ENCODE measurements around the gene MS4A4E.
"Not testable (repeated sequence)": the region's sequence is repeated elsewhere in the genome, so short reads cannot be mapped to it uniquely, and the experiment has no call there.

The MS4A4E gene

GRCh38 chr11:60242740-60243239, at the start of gene MS4A4E:
Gene MS4A4E (minus strand): TSS chr11:60243137. CDS start chr11:60230055, 13,082 bp downstream.
- in situ Hi-C loops (cut with MboI; ENCODE audit: low sequenced_read_pairs): no loop called here
- H3K4me3 ChIP-seq: no peak within 1 kb of the TSS
- H3K36me3 ChIP-seq (replicated peaks): no peaks in the 10 kb centered on the region
- no peaks in the 10 kb centered on the region for H3K4me1 ChIP-seq
- H3K27me3 ChIP-seq (ENCODE audit: low read depth): 0 out of 2 replicates have a peak, but pooled peaks cover 3% of the 10 kb centered on the region
- H3K9me3 ChIP-seq: no peaks in the 10 kb centered on the region
- no peak for DNase-seq (ENCODE audit: low spot score in 2 of 2)

- Histone ChIP-seq H3K4me1 (no peaks in the 10 kb centered on the region), H3K9me3 (no peaks in the 10 kb centered on the region), H3K27me3 (ENCODE audit: low read depth) (no peaks in the 10 kb centered on the region), H3K4me3 (no peak overlapping the region), H3K36me3 (replicated peaks) (no peaks in the 10 kb centered on the region)
- in situ Hi-C loops (cut with MboI; ENCODE audit: low sequenced_read_pairs): no loop called here
- DNase-seq (ENCODE audit: low spot score in 2 of 2): no peak
These were observed 49.2 kb upstream of the MS4A4E start for GRCh38 chr11:60292145-60292544.

- H3K9me3 ChIP-seq: no peaks in the 10 kb centered on the region
- DNase-seq (ENCODE audit: low spot score in 2 of 2): no peak
- H3K27me3 ChIP-seq (ENCODE audit: low read depth): no peaks in the 10 kb centered on the region
- no peaks in the 10 kb centered on the region; the same call in 1 of the 2 replicates for H3K4me1 ChIP-seq
- no peaks in the 10 kb centered on the region for H3K36me3 ChIP-seq (replicated peaks)
- no peak overlapping the region for H3K4me3 ChIP-seq
- in situ Hi-C loops (cut with MboI; ENCODE audit: low sequenced_read_pairs): no loop called here
These were observed 45.6 kb upstream of the MS4A4E start for GRCh38 chr11:60288531-60288930.

GRCh38 chr11:60285411-60286126, 42.6 kb upstream of the MS4A4E start:
- H3K4me3 ChIP-seq; in situ Hi-C loops (cut with MboI; ENCODE audit: low sequenced_read_pairs); H3K4me1 ChIP-seq; H3K9me3 ChIP-seq; H3K36me3 ChIP-seq (replicated peaks); H3K27me3 ChIP-seq (ENCODE audit: low read depth): not testable (repeated sequence)
- DNase-seq (ENCODE audit: low spot score in 2 of 2): peak in 1 of 2 experiments; percentile 31

- Histone ChIP-seq H3K27me3 (ENCODE audit: low read depth) (no peaks in the 10 kb centered on the region), H3K9me3 (no peaks in the 10 kb centered on the region), H3K4me3 (no peak overlapping the region), H3K4me1 (no peaks in the 10 kb centered on the region; the same call in 1 of the 2 replicates), H3K36me3 (replicated peaks) (no peaks in the 10 kb centered on the region)
- in situ Hi-C loops (cut with MboI; ENCODE audit: low sequenced_read_pairs): no loop called here
- DNase-seq (ENCODE audit: low spot score in 2 of 2): no peak
These were observed 39.3 kb upstream of the MS4A4E start for GRCh38 chr11:60282286-60282685.

GRCh38 chr11:60281485-60281884, 38.5 kb upstream of the MS4A4E start:
- Histone ChIP-seq H3K36me3 (replicated peaks) (no peaks in the 10 kb centered on the region), H3K27me3 (ENCODE audit: low read depth) (no peaks in the 10 kb centered on the region), H3K4me3 (no peak overlapping the region), H3K4me1 (no peaks in the 10 kb centered on the region; the same call in 1 of the 2 replicates), H3K9me3 (no peaks in the 10 kb centered on the region)
- DNase-seq (ENCODE audit: low spot score in 2 of 2): no peak
- in situ Hi-C loops (cut with MboI; ENCODE audit: low sequenced_read_pairs): no loop called here

GRCh38 chr11:60280412-60280811, 37.5 kb upstream of the MS4A4E start, which contains the start of gene MS4A4A:
Gene MS4A4A (plus strand): TSS chr11:60280666. CDS start chr11:60280676, 10 bp downstream.
- in situ Hi-C loops (cut with MboI; ENCODE audit: low sequenced_read_pairs): no loop called here
- Histone ChIP-seq H3K9me3 (no peaks in the 10 kb centered on the region), H3K4me1 (peaks cover 10% of the 10 kb centered on the region), H3K36me3 (replicated peaks) (no peaks in the 10 kb centered on the region), H3K27me3 (ENCODE audit: low read depth) (no peaks in the 10 kb centered on the region), H3K4me3 (no peak within 1 kb of the TSS)
- DNase-seq (ENCODE audit: low spot score in 2 of 2): no peak

GRCh38 chr11:60274416-60274815, 31.5 kb upstream of the MS4A4E start:
- Histone ChIP-seq H3K4me3 (no peak overlapping the region), H3K36me3 (replicated peaks) (no peaks in the 10 kb centered on the region), H3K4me1 (peaks cover 13% of the 10 kb centered on the region), H3K9me3 (0 out of 2 replicates have a peak, but pooled peaks cover 3% of the 10 kb centered on the region), H3K27me3 (ENCODE audit: low read depth) (no peaks in the 10 kb centered on the region)
- DNase-seq (ENCODE audit: low spot score in 2 of 2): no peak
- in situ Hi-C loops (cut with MboI; ENCODE audit: low sequenced_read_pairs): no loop called here

- no peaks in the 10 kb centered on the region for H3K27me3 ChIP-seq (ENCODE audit: low read depth)
- H3K36me3 ChIP-seq (replicated peaks): no peaks in the 10 kb centered on the region
- peaks cover 10% of the 10 kb centered on the region for H3K4me1 ChIP-seq
- no peak overlapping the region for H3K4me3 ChIP-seq
- peaks cover 3% of the 10 kb centered on the region; the same call in 1 of the 2 replicates for H3K9me3 ChIP-seq
- in situ Hi-C loops (cut with MboI; ENCODE audit: low sequenced_read_pairs): loop anchor here (10.0 kb wide), 2 partner anchors 79 to 219 kb away; no protein-coding TSS in a partner anchor
- DNase-seq (ENCODE audit: low spot score in 2 of 2): peak; percentile 63 to 69
These were observed 22.7 kb upstream of the MS4A4E start for GRCh38 chr11:60265373-60266214.

- no peaks in the 10 kb centered on the region for H3K27me3 ChIP-seq (ENCODE audit: low read depth)
- in situ Hi-C loops (cut with MboI; ENCODE audit: low sequenced_read_pairs): loop anchor here (5.0 to 10.0 kb wide), 3 partner anchors 80 to 353 kb away; no protein-coding TSS in a partner anchor
These were observed 21.7 kb upstream of the MS4A4E start for GRCh38 chr11:60264644-60265043.

GRCh38 chr11:60263402-60263801, 20.5 kb upstream of the MS4A4E start:
- in situ Hi-C loops (cut with MboI; ENCODE audit: low sequenced_read_pairs): loop anchor here (5.0 to 10.0 kb wide), 3 partner anchors 81 to 354 kb away; no protein-coding TSS in a partner anchor

More at GRCh38 chr11:60264644-60265043, 21.7 kb upstream of the MS4A4E start:
- H3K4me1 ChIP-seq: peaks cover 10% of the 10 kb centered on the region
- DNase-seq (ENCODE audit: low spot score in 2 of 2): no peak
- H3K4me3 ChIP-seq: no peak overlapping the region
- H3K9me3 ChIP-seq: no peaks in the 10 kb centered on the region; the same call in 1 of the 2 replicates
- no peaks in the 10 kb centered on the region for H3K36me3 ChIP-seq (replicated peaks)

GRCh38 chr11:60261014-60261413, 18.1 kb upstream of the MS4A4E start:
- H3K9me3 ChIP-seq: no peaks in the 10 kb centered on the region; the same call in 1 of the 2 replicates
- in situ Hi-C loops (cut with MboI; ENCODE audit: low sequenced_read_pairs): loop anchor here (5.0 to 10.0 kb wide), 3 partner anchors 84 to 356 kb away; no protein-coding TSS in a partner anchor
- H3K4me1 ChIP-seq: peaks cover 3% of the 10 kb centered on the region; the same call in 1 of the 2 replicates
- DNase-seq (ENCODE audit: low spot score in 2 of 2): no peak
- H3K27me3 ChIP-seq (ENCODE audit: low read depth): no peaks in the 10 kb centered on the region
- no peaks in the 10 kb centered on the region for H3K36me3 ChIP-seq (replicated peaks)
- no peak overlapping the region for H3K4me3 ChIP-seq

More at GRCh38 chr11:60263402-60263801, 20.5 kb upstream of the MS4A4E start:
- no peak for DNase-seq (ENCODE audit: low spot score in 2 of 2)
- no peaks in the 10 kb centered on the region; the same call in 1 of the 2 replicates for H3K9me3 ChIP-seq
- peaks cover 10% of the 10 kb centered on the region for H3K4me1 ChIP-seq
- H3K36me3 ChIP-seq (replicated peaks): no peaks in the 10 kb centered on the region
- H3K27me3 ChIP-seq (ENCODE audit: low read depth): no peaks in the 10 kb centered on the region
- H3K4me3 ChIP-seq: no peak overlapping the region

- in situ Hi-C loops (cut with MboI; ENCODE audit: low sequenced_read_pairs): loop anchor here (10.0 kb wide), 1 partner anchor 433 kb away; no protein-coding TSS in a partner anchor
- no peak for DNase-seq (ENCODE audit: low spot score in 2 of 2)
- Histone ChIP-seq H3K4me1 (no peaks in the 10 kb centered on the region), H3K27me3 (ENCODE audit: low read depth) (no peaks in the 10 kb centered on the region), H3K4me3 (no peak overlapping the region), H3K9me3 (peaks cover 2% of the 10 kb centered on the region; the same call in 1 of the 2 replicates), H3K36me3 (replicated peaks) (no peaks in the 10 kb centered on the region)
These were observed 15.2 kb upstream of the MS4A4E start for GRCh38 chr11:60257956-60258722.

Measured in HAP-1 (cell line).